ENCODE results near the gene P2RY4.

P2RY4 gene

GRCh38 chrX:70260104-70260503, at the start of gene P2RY4:
P2RY4 (minus strand) TSS chrX:70260204; CDS start chrX:70259624, 580 bp downstream.
- TF ChIP-seq, protein P1, sequence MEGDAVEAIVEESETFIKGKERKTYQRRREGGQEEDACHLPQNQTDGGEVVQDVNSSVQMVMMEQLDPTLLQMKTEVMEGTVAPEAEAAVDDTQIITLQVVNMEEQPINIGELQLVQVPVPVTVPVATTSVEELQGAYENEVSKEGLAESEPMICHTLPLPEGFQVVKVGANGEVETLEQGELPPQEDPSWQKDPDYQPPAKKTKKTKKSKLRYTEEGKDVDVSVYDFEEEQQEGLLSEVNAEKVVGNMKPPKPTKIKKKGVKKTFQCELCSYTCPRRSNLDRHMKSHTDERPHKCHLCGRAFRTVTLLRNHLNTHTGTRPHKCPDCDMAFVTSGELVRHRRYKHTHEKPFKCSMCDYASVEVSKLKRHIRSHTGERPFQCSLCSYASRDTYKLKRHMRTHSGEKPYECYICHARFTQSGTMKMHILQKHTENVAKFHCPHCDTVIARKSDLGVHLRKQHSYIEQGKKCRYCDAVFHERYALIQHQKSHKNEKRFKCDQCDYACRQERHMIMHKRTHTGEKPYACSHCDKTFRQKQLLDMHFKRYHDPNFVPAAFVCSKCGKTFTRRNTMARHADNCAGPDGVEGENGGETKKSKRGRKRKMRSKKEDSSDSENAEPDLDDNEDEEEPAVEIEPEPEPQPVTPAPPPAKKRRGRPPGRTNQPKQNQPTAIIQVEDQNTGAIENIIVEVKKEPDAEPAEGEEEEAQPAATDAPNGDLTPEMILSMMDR (IDR thresholded peaks at IDR 0.05; ENCODE audit: extremely low read depth, insufficient read depth, missing control alignments), result no peak
- DNase-seq (ENCODE audit: low spot score), result no peak
- in situ Hi-C loops (cut with MboI; ENCODE audit: low pct_unique_long_range_greater_than_20kb, low sequenced_read_pairs, unreplicated experiment), result no loop called here

GRCh38 chrX:70301716-70302115, 41.7 kb upstream of the P2RY4 start:
- in situ Hi-C loops (cut with MboI; ENCODE audit: low pct_unique_long_range_greater_than_20kb, low sequenced_read_pairs, unreplicated experiment), result no loop called here
- DNase-seq (ENCODE audit: low spot score), result no peak
- TF ChIP-seq, protein P1 (IDR thresholded peaks at IDR 0.05; ENCODE audit: extremely low read depth, insufficient read depth, missing control alignments), result no peak

- TF ChIP-seq, protein P1 (IDR thresholded peaks at IDR 0.05; ENCODE audit: extremely low read depth, insufficient read depth, missing control alignments), result no peak
- DNase-seq (ENCODE audit: low spot score), result no peak
- in situ Hi-C loops (cut with MboI; ENCODE audit: low pct_unique_long_range_greater_than_20kb, low sequenced_read_pairs, unreplicated experiment), result no loop called here
Measured at GRCh38 chrX:70293621-70294020, 33.6 kb upstream of the P2RY4 start.

- in situ Hi-C loops (cut with MboI; ENCODE audit: low pct_unique_long_range_greater_than_20kb, low sequenced_read_pairs, unreplicated experiment), result no loop called here
- DNase-seq (ENCODE audit: low spot score), result no peak
- TF ChIP-seq, protein P1 (IDR thresholded peaks at IDR 0.05; ENCODE audit: extremely low read depth, insufficient read depth, missing control alignments), result no peak
Measured at GRCh38 chrX:70292788-70293187, 32.8 kb upstream of the P2RY4 start.

GRCh38 chrX:70289793-70290770, 30.1 kb upstream of the P2RY4 start, which contains the start of the genes KIF4A and PDZD11:
KIF4A (plus strand) TSS chrX:70290104; CDS start chrX:70290459, 355 bp downstream.
PDZD11 (minus strand) TSS chrX:70289927; CDS start chrX:70289341, 586 bp downstream.
- peak; percentile 91 for DNase-seq (ENCODE audit: low spot score)
- TF ChIP-seq, protein P1 (IDR thresholded peaks at IDR 0.05; ENCODE audit: extremely low read depth, insufficient read depth, missing control alignments), result no peak
- in situ Hi-C loops (cut with MboI; ENCODE audit: low pct_unique_long_range_greater_than_20kb, low sequenced_read_pairs, unreplicated experiment), result no loop called here

- no peak for DNase-seq (ENCODE audit: low spot score)
- in situ Hi-C loops (cut with MboI; ENCODE audit: low pct_unique_long_range_greater_than_20kb, low sequenced_read_pairs, unreplicated experiment), result no loop called here
Measured at GRCh38 chrX:70289168-70289792, 29.3 kb upstream of the P2RY4 start.

More at GRCh38 chrX:70289168-70289792, 29.3 kb upstream of the P2RY4 start:
- TF ChIP-seq, protein P1 (IDR thresholded peaks at IDR 0.05; ENCODE audit: extremely low read depth, insufficient read depth, missing control alignments), result no peak

All from GM13977 (cell line).